Upper lobe of right lung (tissue), 1 donor: Measurements from ENCODE around the gene PRR20A. TPM values are rescaled to one million over a fixed set of nuclear protein-coding genes. Genes with fewer than 3 reads are reported as not detected.
"Not testable (repeated sequence)": the region's sequence is repeated elsewhere in the genome, so short reads cannot be mapped to it uniquely, and the experiment has no call there.

Experiments used
- ATAC-seq: fragments of 200-7000 bp; cut with Tn5 transposase; one replicate; pipeline ENCODE4 v1.9.1; 2020; ENCODE audit warnings: mild to moderate bottlenecking, moderate library complexity
- DNase-seq: peaks from one replicate; pipeline ENCODE4 v3.0.0-alpha.2; 2020
- H3K27ac ChIP-seq: fragments of 200-600 bp; one replicate; pipeline ENCODE4 v1.8.0; 2022
- H3K27me3 ChIP-seq: fragments of 200-600 bp; one replicate; pipeline ENCODE4 v1.8.0; 2022; ENCODE audit warnings: mild to moderate bottlenecking
- H3K36me3 ChIP-seq: fragments of 200-600 bp; one replicate; pipeline ENCODE4 v1.8.0; 2022
- H3K4me1 ChIP-seq: fragments of 200-600 bp; one replicate; pipeline ENCODE4 v1.8.0; 2022
- H3K4me3 ChIP-seq: fragments of 200-600 bp; one replicate; pipeline ENCODE4 v1.8.0; 2022; ENCODE audit warnings: mild to moderate bottlenecking
- H3K9me3 ChIP-seq: fragments of 200-600 bp; one replicate; pipeline ENCODE4 v1.8.0; 2022
- intact Hi-C: fragments of 100-400 bp; cut with DNase I; formaldehyde crosslinking; loops from one replicate; pipeline ENCODE4 v1.11.0; 2022
- long read RNA-seq: library from polyadenylated mRNA; unstranded; transcript quantifications from one replicate; pipeline ENCODE4 v2.0.0, GENCODE V29; 2021
- total RNA-seq: library from RNA; stranded (reverse); fragmentation: NEBNext Ultra II Directional; extraction: Animal tissue kit (Norgen Biotek cat#: 25700); gene quantifications from one replicate; pipeline ENCODE4 v1.2.1, GENCODE V29; 2021
- TF ChIP-seq, protein P1 (sequence below): fragments of 200-600 bp; IDR thresholded peaks from one replicate; pipeline ENCODE4 v1.8.0; 2022; ENCODE audit warnings: antibody characterized with exemption
- donor health status: DM: no; HTN: yes; CAD: no; lungs with severe emphysema.

PRR20A gene
- total RNA-seq: not detected
- long read RNA-seq: 0 reads

DNA sequence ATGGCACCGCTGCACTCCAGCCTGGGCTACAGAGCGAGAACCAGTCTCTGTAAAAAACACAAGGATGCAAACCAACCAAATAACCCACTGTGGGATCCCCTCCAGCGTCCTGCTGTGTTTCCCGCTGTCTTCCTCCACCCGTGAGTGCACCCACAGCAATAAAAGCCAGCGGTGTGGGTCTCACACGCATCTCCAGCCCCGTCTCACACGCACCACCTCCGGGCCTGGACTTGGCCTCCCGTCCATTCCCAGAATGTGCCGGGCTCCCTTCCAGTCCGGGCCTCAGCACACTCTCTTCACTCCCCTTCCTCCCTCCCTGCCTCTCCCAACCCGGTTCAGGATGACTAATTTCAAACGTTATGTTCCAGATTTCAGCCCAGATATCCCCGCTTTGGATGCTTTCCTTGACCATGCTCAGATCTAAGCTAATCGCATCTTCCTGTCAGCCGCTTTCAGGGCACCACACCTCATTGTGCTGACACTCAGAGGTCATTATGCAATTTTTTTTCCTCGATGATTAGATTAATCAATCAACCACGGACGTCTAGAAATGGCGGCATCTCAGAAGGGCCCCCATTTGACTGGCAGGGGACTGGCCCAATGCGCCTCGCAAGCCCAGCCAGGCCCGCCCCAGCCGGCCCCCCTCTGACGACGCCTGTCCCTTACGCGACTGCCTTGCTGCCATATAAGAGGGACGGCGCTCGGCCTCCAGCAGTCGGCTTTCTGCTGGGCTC lies at the start of gene PRR20A:
PRR20A (plus strand) TSS at position 684 of the 734 bp plus-strand sequence. CDS start 387 bp downstream, outside the sequence.
- H3K36me3 ChIP-seq, H3K27me3 ChIP-seq, H3K4me1 ChIP-seq, H3K9me3 ChIP-seq, H3K27ac ChIP-seq, DNase-seq, H3K4me3 ChIP-seq, ATAC-seq, intact Hi-C loops: not testable (repeated sequence)

DNA sequence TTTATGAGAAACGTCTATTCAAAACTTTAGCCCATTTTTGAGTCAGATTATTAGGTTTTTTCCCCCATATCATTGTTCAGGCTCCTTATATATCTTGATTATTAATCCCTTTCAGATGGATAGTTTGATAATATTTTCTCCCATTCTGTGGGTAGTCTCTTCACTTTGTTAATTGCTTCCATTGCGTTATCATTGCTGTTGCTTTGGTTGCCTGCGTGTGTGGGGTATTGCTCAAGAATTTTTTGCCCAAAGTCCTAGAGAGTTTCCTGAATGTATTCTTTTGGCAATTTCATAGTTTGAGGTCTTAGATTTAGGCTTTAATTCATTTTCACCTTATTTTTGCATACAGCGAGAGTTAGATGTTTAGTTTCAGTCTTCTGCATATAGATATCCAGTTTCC lies 25.8 kb upstream of the PRR20A start:
- peaks cover 4% of the 10 kb centered on the region for H3K9me3 ChIP-seq
- intact Hi-C loops: no loop called here
- no peaks in the 10 kb centered on the region for H3K27me3 ChIP-seq
- no peaks in the 10 kb centered on the region for H3K4me1 ChIP-seq
- no peak overlapping the region for H3K27ac ChIP-seq
- ATAC-seq: no peak
- H3K36me3 ChIP-seq: no peaks in the 10 kb centered on the region
- TF ChIP-seq, protein P1, sequence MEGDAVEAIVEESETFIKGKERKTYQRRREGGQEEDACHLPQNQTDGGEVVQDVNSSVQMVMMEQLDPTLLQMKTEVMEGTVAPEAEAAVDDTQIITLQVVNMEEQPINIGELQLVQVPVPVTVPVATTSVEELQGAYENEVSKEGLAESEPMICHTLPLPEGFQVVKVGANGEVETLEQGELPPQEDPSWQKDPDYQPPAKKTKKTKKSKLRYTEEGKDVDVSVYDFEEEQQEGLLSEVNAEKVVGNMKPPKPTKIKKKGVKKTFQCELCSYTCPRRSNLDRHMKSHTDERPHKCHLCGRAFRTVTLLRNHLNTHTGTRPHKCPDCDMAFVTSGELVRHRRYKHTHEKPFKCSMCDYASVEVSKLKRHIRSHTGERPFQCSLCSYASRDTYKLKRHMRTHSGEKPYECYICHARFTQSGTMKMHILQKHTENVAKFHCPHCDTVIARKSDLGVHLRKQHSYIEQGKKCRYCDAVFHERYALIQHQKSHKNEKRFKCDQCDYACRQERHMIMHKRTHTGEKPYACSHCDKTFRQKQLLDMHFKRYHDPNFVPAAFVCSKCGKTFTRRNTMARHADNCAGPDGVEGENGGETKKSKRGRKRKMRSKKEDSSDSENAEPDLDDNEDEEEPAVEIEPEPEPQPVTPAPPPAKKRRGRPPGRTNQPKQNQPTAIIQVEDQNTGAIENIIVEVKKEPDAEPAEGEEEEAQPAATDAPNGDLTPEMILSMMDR: no peak
- no peak for DNase-seq
- no peak overlapping the region for H3K4me3 ChIP-seq

DNA sequence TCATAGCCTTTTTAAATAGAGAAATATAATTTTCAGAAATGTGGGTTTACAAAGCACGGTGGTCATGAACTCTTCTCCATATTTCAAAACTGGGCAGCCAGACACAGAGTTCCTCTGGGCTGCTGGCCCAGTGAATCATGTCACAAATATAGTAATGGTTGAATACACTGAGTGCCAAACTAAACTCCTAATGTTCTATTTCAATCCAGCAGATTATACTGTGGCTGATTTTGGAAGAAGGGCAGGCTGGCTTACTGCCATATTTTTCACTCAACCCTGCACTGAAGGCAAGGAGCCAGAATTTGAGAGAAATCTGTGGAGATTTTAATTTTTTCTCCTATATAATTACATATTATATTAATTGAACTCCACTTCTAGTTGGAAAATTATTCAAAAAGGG lies 17.0 kb upstream of the PRR20A start:
- no peak overlapping the region for H3K27ac ChIP-seq
- intact Hi-C loops: no loop called here
- H3K4me1 ChIP-seq: no peaks in the 10 kb centered on the region
- TF ChIP-seq, protein P1: no peak
- H3K36me3 ChIP-seq: no peaks in the 10 kb centered on the region
- no peaks in the 10 kb centered on the region for H3K27me3 ChIP-seq
- DNase-seq (no peak), ATAC-seq (no peak)
- no peaks in the 10 kb centered on the region for H3K9me3 ChIP-seq
- H3K4me3 ChIP-seq: no peak overlapping the region

DNA sequence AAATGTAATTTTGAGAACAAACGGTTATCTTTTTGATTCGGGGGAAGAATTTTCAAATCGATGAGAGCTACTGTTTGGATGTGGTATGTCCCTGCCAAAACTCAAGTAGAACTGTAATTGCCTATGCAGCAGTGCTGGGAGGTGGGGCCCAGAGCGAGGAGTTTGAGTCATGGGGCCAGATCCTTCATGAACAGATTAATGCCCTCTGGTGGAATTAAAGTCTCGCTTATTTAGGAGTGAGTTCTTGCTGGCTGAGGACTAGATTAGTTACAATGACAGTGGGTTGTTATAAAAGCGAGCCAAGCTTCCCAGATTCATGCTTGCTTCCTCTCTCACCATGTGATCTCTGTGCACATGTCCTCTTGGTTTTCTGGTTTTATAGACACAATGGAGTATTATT lies 11.8 kb upstream of the PRR20A start:
- no peaks in the 10 kb centered on the region for H3K27me3 ChIP-seq
- H3K4me1 ChIP-seq: no peaks in the 10 kb centered on the region
- no peak overlapping the region for H3K27ac ChIP-seq

GRCh38 chr13:57136093-57136492 lies 4.6 kb upstream of the PRR20A start:
- intact Hi-C loops: no loop called here
- no peak for ATAC-seq
- TF ChIP-seq, protein P1: no peak
- Histone ChIP-seq H3K9me3 (no peaks in the 10 kb centered on the region), H3K36me3 (no peaks in the 10 kb centered on the region), H3K4me3 (no peak overlapping the region), H3K4me1 (no peaks in the 10 kb centered on the region), H3K27ac (no peak overlapping the region), H3K27me3 (no peaks in the 10 kb centered on the region)
- no peak for DNase-seq

More for the DNA sequence above, 11.8 kb upstream of the PRR20A start:
- no peak for ATAC-seq
- intact Hi-C loops: no loop called here
- TF ChIP-seq, protein P1: no peak
- Histone ChIP-seq H3K36me3 (no peaks in the 10 kb centered on the region), H3K9me3 (no peaks in the 10 kb centered on the region), H3K4me3 (no peak overlapping the region)
- no peak for DNase-seq

DNA sequence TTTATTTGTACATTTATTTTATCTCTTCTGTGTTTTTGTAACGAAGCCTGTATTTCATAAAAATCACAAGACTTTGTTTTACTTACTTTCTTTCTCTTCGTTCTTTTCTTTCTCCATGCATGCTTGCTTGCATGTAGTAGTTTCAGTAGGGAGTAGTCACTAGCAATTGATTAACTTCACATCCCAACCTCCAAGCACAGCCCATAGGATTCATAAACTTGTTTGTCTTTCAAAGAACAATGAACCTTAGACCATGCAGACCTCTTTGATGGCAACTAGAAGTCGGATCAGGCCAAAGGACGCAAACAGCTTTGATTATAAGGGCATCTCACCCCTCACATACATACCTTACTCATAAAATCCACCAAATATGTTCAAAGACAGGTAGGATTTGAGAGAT lies 3.1 kb upstream of the PRR20A start:
- H3K4me1 ChIP-seq: no peaks in the 10 kb centered on the region
- TF ChIP-seq, protein P1: no peak
- no peak for ATAC-seq
- H3K4me3 ChIP-seq: no peak overlapping the region
- H3K27me3 ChIP-seq: no peaks in the 10 kb centered on the region
- DNase-seq: no peak
- no peak overlapping the region for H3K27ac ChIP-seq
- no peaks in the 10 kb centered on the region for H3K9me3 ChIP-seq
- H3K36me3 ChIP-seq: no peaks in the 10 kb centered on the region
- intact Hi-C loops: no loop called here
